GM23248 (cell line): Measurements from ENCODE around the gene PLCB4.

Source experiments
- EZH2 ChIP-seq: fragments of 200-600 bp; sonication (generic); IDR thresholded peaks from 2 replicates; pipeline ENCODE4 v1.6.1; 2018; ENCODE audit warnings: antibody characterized with exemption, mild to moderate bottlenecking; ENCODE audit not compliant: insufficient read depth, poor library complexity, severe bottlenecking
- EZH2phosphoT487 ChIP-seq: fragments of 200-600 bp; sonication (generic); IDR thresholded peaks from 2 replicates; pipeline ENCODE4 v1.6.1; 2018; ENCODE audit warnings: antibody characterized with exemption, moderate library complexity, mild to moderate bottlenecking, low read depth; ENCODE audit not compliant: insufficient read depth

GRCh38 chr20:9220874-9221547 is 152.1 kb downstream of the PLCB4 start:
- TF ChIP-seq EZH2 (no peak), EZH2phosphoT487 (no peak)
